A549 (cell line): ENCODE data around the gene ADAMTS16. TPM values are rescaled to one million over a fixed set of nuclear protein-coding genes. Genes with fewer than 3 reads are reported as not detected.
A peak's percentile ranks its signal among the peaks of the same experiment; 100 is the strongest.

Experiments
- ATAC-seq, 2 experiments: fragments of 200-7000 bp in 1 of 2; fragments of >200 bp in 1 of 2; cut with Nextera tagmentation in 1 of 2; cut with Tn5 transposase in 1 of 2; 3 replicates each; pipeline versions ENCODE4 v1.8.0 to v1.9.1; 2018 to 2020; ENCODE audit warnings: mild to moderate bottlenecking in 1 of 2, moderate library complexity in 1 of 2
- CTCF ChIA-PET: fragments of 300-600 bp; sonication (Branson Sonifier 250); formaldehyde crosslinking; extraction: SDS; loops from one replicate; lab custom pipeline; 2021; ENCODE audit warnings: antibody characterized with exemption, inconsistent platforms; lab: Yijun Ruan, JAX
- POLR2A ChIA-PET: fragments of 350-600 bp; formaldehyde crosslinking; extraction: SDS; loops from one replicate; lab custom pipeline; 2021; ENCODE audit warnings: antibody characterized with exemption, inconsistent platforms; lab: Yijun Ruan, JAX
- DNase-seq, 2 experiments: peaks; one replicate each; pipeline versions ENCODE4 v3.0.0 to v3.0.0-alpha.2; 2011 to 2016; ENCODE audit warnings: low read depth in 1 of 2, low spot score in 1 of 2
- FAIRE-seq: peaks from 2 replicates; lab custom pipeline; 2011; peaks lifted over from hg19 to GRCh38; lab: Jason Lieb, UNC
- H3K27ac ChIP-seq, 2 experiments: fragments of >200 bp; sonication (Bioruptor Twin); formaldehyde crosslinking; 3 replicates each; pipeline ENCODE4 v1.5.1; 2016 to 2017
- H3K4me1 ChIP-seq: fragments of >200 bp; sonication (Bioruptor Twin); formaldehyde crosslinking; 3 replicates; pipeline ENCODE4 v1.6.1; 2016
- H3K4me2 ChIP-seq: fragments of >200 bp; sonication (Bioruptor Twin); formaldehyde crosslinking; 3 replicates; pipeline ENCODE4 v1.6.1; 2016
- H3K4me3 ChIP-seq: fragments of >200 bp; sonication (Bioruptor Twin); formaldehyde crosslinking; 3 replicates; pipeline ENCODE4 v1.5.1; 2016
- H3K9me3 ChIP-seq: fragments of >200 bp; sonication (Bioruptor Twin); formaldehyde crosslinking; 3 replicates; pipeline ENCODE4 v1.6.1; 2016
- BCL3 ChIP-seq: fragments of >200 bp; sonication (Bioruptor Twin); formaldehyde crosslinking; IDR thresholded peaks from 3 replicates; pipeline ENCODE4 v1.6.1; 2016
- CBX2 ChIP-seq: fragments of 200-600 bp; sonication (generic); IDR thresholded peaks from 2 replicates; pipeline ENCODE4 v1.6.1; 2016; ENCODE audit warnings: low read depth, mild to moderate bottlenecking, borderline replicate concordance
- E2F6 ChIP-seq: IDR thresholded peaks from 2 replicates; pipeline ENCODE4 v1.6.1; 2012; ENCODE audit warnings: low read depth, borderline replicate concordance
- EHF ChIP-seq: fragments of 250-450 bp; sonication (Bioruptor Pico); IDR thresholded peaks from 2 replicates; pipeline ENCODE4 v1.5.0; 2020; ENCODE audit warnings: mild to moderate bottlenecking
- EHMT2 ChIP-seq: fragments of 200-600 bp; sonication (generic); IDR thresholded peaks from 2 replicates; pipeline ENCODE4 v1.6.1; 2016; ENCODE audit warnings: antibody characterized with exemption, low read depth, mild to moderate bottlenecking, moderate library complexity
- FOSL2 ChIP-seq, 2 experiments: fragments of 450-650 bp in 1 of 2; fragments of >200 bp in 1 of 2; sonication (Bioruptor Twin) in 1 of 2; formaldehyde crosslinking; IDR thresholded peaks; 2 replicates each; pipeline versions ENCODE4 v1.5.0 to v1.6.1; 2016 to 2020; ENCODE audit warnings: mild to moderate bottlenecking in 1 of 2, moderate library complexity in 1 of 2
- HES2 ChIP-seq: fragments of >200 bp; sonication (Bioruptor Twin); formaldehyde crosslinking; IDR thresholded peaks from 2 replicates; pipeline ENCODE4 v1.6.1; 2016
- HOXB13 ChIP-seq: fragments of 250-450 bp; sonication (Bioruptor Pico); IDR thresholded peaks from 2 replicates; pipeline ENCODE4 v1.5.0; 2020; ENCODE audit warnings: low read depth, mild to moderate bottlenecking, moderate library complexity
- HOXB5 ChIP-seq: fragments of 250-450 bp; sonication (Bioruptor Pico); IDR thresholded peaks from 2 replicates; pipeline ENCODE4 v1.5.0; 2020; ENCODE audit warnings: mild to moderate bottlenecking, moderate library complexity
- JUNB ChIP-seq: fragments of >200 bp; sonication (Bioruptor Twin); formaldehyde crosslinking; IDR thresholded peaks from 2 replicates; pipeline ENCODE4 v1.6.1; 2016
- KDM5A ChIP-seq: fragments of 200-600 bp; sonication (generic); IDR thresholded peaks from 2 replicates; pipeline ENCODE4 v1.6.1; 2016; ENCODE audit warnings: antibody characterized with exemption, mild to moderate bottlenecking
- MYC ChIP-seq: IDR thresholded peaks from 2 replicates; pipeline ENCODE4 v1.6.1; 2012; ENCODE audit warnings: mild to moderate bottlenecking, inconsistent platforms, low read length, improper control_type of control experiment, borderline replicate concordance
- NFE2L2 ChIP-seq: fragments of 150-350 bp; conservative IDR thresholded peaks from 2 replicates; pipeline ENCODE4 v1.6.1; 2014; ENCODE audit warnings: low read length
- NPAS2 ChIP-seq: fragments of 250-450 bp; sonication (Bioruptor Pico); IDR thresholded peaks from 2 replicates; pipeline ENCODE4 v1.8.0; 2022; ENCODE audit warnings: mild to moderate bottlenecking, moderate library complexity, borderline replicate concordance
- NR3C1 ChIP-seq: fragments of >200 bp; sonication (Bioruptor Twin); formaldehyde crosslinking; IDR thresholded peaks from 3 replicates; pipeline ENCODE4 v1.6.1; 2017
- PBX3 ChIP-seq: IDR thresholded peaks from 2 replicates; pipeline ENCODE4 v1.6.1; 2012
- POLR2A ChIP-seq: IDR thresholded peaks from 2 replicates; pipeline ENCODE4 v1.6.1; 2012; ENCODE audit warnings: mild to moderate bottlenecking, low read length
- RAD21 ChIP-seq, 2 experiments: fragments of >200 bp in 1 of 2; sonication (Bioruptor Twin) in 1 of 2; formaldehyde crosslinking in 1 of 2; IDR thresholded peaks in 1 of 2; conservative IDR thresholded peaks in 1 of 2; 2 replicates in 1 of 2; 3 replicates in 1 of 2; pipeline ENCODE4 v1.6.1; 2012 to 2018; ENCODE audit warnings: inconsistent platforms in 1 of 2
- RCOR1 ChIP-seq: fragments of 150-350 bp; IDR thresholded peaks from 2 replicates; pipeline ENCODE4 v1.6.1; 2014; ENCODE audit warnings: antibody characterized with exemption, low read length, low read depth
- REST ChIP-seq: fragments of 200-600 bp; sonication (generic); IDR thresholded peaks from 2 replicates; pipeline ENCODE4 v1.6.1; 2016; ENCODE audit warnings: antibody characterized with exemption, mild to moderate bottlenecking, moderate library complexity
- SMC3 ChIP-seq: fragments of >200 bp; sonication (Bioruptor Twin); formaldehyde crosslinking; IDR thresholded peaks from 3 replicates; pipeline ENCODE4 v1.6.1; 2018; ENCODE audit warnings: inconsistent platforms
- SREBF2 ChIP-seq: fragments of 450-650 bp; IDR thresholded peaks from 2 replicates; pipeline ENCODE4 v1.6.1; 2014; ENCODE audit warnings: mild to moderate bottlenecking, moderate library complexity
- USF2 ChIP-seq: fragments of 450-650 bp; IDR thresholded peaks from 2 replicates; pipeline ENCODE4 v1.6.1; 2014; ENCODE audit warnings: antibody characterized with exemption
- ZC3H11A ChIP-seq: fragments of 450-650 bp; IDR thresholded peaks from 2 replicates; pipeline ENCODE4 v1.6.1; 2014; ENCODE audit warnings: antibody characterized with exemption, mild to moderate bottlenecking
- ZSCAN20 ChIP-seq: fragments of 250-450 bp; sonication (Bioruptor Pico); IDR thresholded peaks from 2 replicates; pipeline ENCODE4 v1.8.0; 2022; ENCODE audit warnings: mild to moderate bottlenecking, moderate library complexity
- WGBS: methylation state at CpG from one replicate; pipeline ENCODE4 v1.1.6; 2017; ENCODE audit errors: missing lambda C conversion rate; 5-methylcytosine and 5-hydroxymethylcytosine counted together
- polyA plus RNA-seq, 4 experiments: library from polyadenylated mRNA; depleted of rRNA in 3 of 4; stranded (reverse); fragments of >200 nt; fragmentation: RNase III in 1 of 4; extraction: RNeasy Plus Mini Kit Qiagen cat#74134 plus additional on column Dnase treatment in 1 of 4; gene quantifications; 2 replicates in 3 of 4; 3 replicates in 1 of 4; pipeline ENCODE4 v1.2.3, GENCODE V29; 2011 to 2017

Gene ADAMTS16
- polyA plus RNA-seq, 2 of the 4 experiments (the other 2 are of a cell fraction) = 0.71 to 1.0 TPM

GRCh38 chr5:5188376-5189050, 48.4 kb downstream of the ADAMTS16 start:
- POLR2A ChIA-PET = no interaction called here
- FAIRE-seq = no peak

GRCh38 chr5:5189051-5189430, 48.9 kb downstream of the ADAMTS16 start:
- CTCF ChIA-PET = interaction anchor here (1.5 to 1.7 kb wide), 2 partner anchors 9 to 10 kb away, joined by 3 to 4 read pairs; no protein-coding TSS in a partner anchor
- 74% methylated on average over 7 of the region's 7 CpGs for WGBS
- ATAC-seq = no peak
- FAIRE-seq = no peak
- Histone ChIP-seq H3K4me3 (no peak overlapping the region), H3K9me3 (no peaks in the 10 kb centered on the region), H3K4me1 (peaks cover 8% of the 10 kb centered on the region; the same call in 2 of the 3 replicates), H3K27ac (no peak overlapping the region), H3K4me2 (no peak overlapping the region)
- no peak for DNase-seq
- POLR2A ChIA-PET = no interaction called here
- TF ChIP-seq PBX3 = no peak
- TF ChIP-seq ZC3H11A = no peak
- no peak for TF ChIP-seq MYC
- no peak for TF ChIP-seq SREBF2
- no peak for TF ChIP-seq RCOR1
- no peak for TF ChIP-seq NPAS2 (CRISPR knock-in tag)
- no peak for TF ChIP-seq HOXB13 (CRISPR knock-in tag)
- no peak for TF ChIP-seq HOXB5 (CRISPR knock-in tag)
- TF ChIP-seq E2F6 = no peak
- no peak for TF ChIP-seq FOSL2 (IDR thresholded peaks at IDR 0.05)
- TF ChIP-seq FOSL2 (CRISPR knock-in tag; IDR thresholded peaks at IDR 0.05) = no peak
- no peak for TF ChIP-seq EHMT2
- no peak for TF ChIP-seq NFE2L2
- no peak for TF ChIP-seq POLR2A
- no peak for TF ChIP-seq ZSCAN20

More at GRCh38 chr5:5188376-5189050, 48.4 kb downstream of the ADAMTS16 start:
- DNase-seq (no peak), ATAC-seq (no peak)
- peak overlapping the region; percentile 42; the same call in 2 of the 3 replicates for H3K4me2 ChIP-seq
- CTCF ChIA-PET = interaction anchor here (1.5 to 1.7 kb wide), 2 partner anchors 9 to 11 kb away, joined by 3 to 4 read pairs; no protein-coding TSS in a partner anchor
- TF ChIP-seq HES2 (no peak), USF2 (no peak), EHF (CRISPR knock-in tag) (no peak), NR3C1 (no peak), REST (no peak), CBX2 (no peak), JUNB (no peak), HOXB13 (CRISPR knock-in tag) (no peak), BCL3 (no peak), RAD21 (conservative IDR thresholded peaks at IDR 0.05 in 1 of 2, IDR thresholded peaks at IDR 0.05 in 1 of 2) (no peak), KDM5A (no peak), SMC3 (no peak)
- TF ChIP-seq, all 56 proteins: peak for 0
- peaks cover 8% of the 10 kb centered on the region; the same call in 2 of the 3 replicates for H3K4me1 ChIP-seq
- WGBS = 34% methylated on average over 11 of the region's 11 CpGs
- no peaks in the 10 kb centered on the region for H3K9me3 ChIP-seq
- H3K27ac ChIP-seq = no peak overlapping the region
- H3K4me3 ChIP-seq = no peak overlapping the region
